GM21360 (cell line): ENCODE measurements around the gene ATP5PO.

Source experiments
- ATAC-seq: cut with Tn5 transposase; IDR thresholded peaks from one replicate; pipeline ENCODE4 v1.9.1; 2021; ENCODE audit warnings: mild to moderate bottlenecking, moderate library complexity; ENCODE audit not compliant: unreplicated experiment

The ATP5PO gene

GRCh38 chr21:33915368-33916199 is at the start of gene ATP5PO:
ATP5PO (minus strand) TSS chr21:33915804; CDS start chr21:33915763, 41 bp downstream.
- peak; percentile 97 for ATAC-seq

- ATAC-seq: no peak
These were observed 49.2 kb upstream of the ATP5PO start for GRCh38 chr21:33964706-33965325.

- ATAC-seq: no peak
These were observed 48.4 kb upstream of the ATP5PO start for GRCh38 chr21:33963848-33964555.

GRCh38 chr21:33962290-33962689 is 46.7 kb upstream of the ATP5PO start:
- no peak for ATAC-seq

- ATAC-seq: no peak
These were observed 45.5 kb upstream of the ATP5PO start for GRCh38 chr21:33961061-33961460.

DNA sequence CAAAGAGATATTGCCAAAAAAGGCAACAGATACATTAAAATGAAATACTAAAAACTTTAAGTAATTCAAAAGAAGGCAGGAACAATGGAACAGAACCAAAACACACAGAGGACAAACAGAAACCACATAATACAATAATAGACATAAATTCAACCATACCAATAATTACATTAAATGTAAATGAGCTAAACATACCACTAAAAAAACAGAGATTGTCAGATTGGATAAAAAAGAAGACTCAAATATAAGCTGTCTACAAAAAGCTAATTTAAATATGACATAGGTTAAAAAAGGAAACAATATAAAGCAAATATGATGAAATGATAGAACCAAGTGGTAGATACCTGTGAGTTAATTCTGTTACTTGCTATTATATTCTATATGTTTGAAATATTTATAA is 44.1 kb upstream of the ATP5PO start:
- ATAC-seq: no peak

- no peak for ATAC-seq
These were observed 38.8 kb upstream of the ATP5PO start for GRCh38 chr21:33954395-33954794.

- no peak for ATAC-seq
These were observed 35.9 kb upstream of the ATP5PO start for GRCh38 chr21:33951276-33952178.

- no peak for ATAC-seq
These were observed 35.0 kb upstream of the ATP5PO start for GRCh38 chr21:33950431-33951079.

GRCh38 chr21:33949516-33950430 is 34.2 kb upstream of the ATP5PO start:
- ATAC-seq: no peak

- no peak for ATAC-seq
These were observed 33.4 kb upstream of the ATP5PO start for GRCh38 chr21:33948951-33949444.

GRCh38 chr21:33948096-33948950 is 32.7 kb upstream of the ATP5PO start:
- peak; percentile 22 for ATAC-seq

DNA sequence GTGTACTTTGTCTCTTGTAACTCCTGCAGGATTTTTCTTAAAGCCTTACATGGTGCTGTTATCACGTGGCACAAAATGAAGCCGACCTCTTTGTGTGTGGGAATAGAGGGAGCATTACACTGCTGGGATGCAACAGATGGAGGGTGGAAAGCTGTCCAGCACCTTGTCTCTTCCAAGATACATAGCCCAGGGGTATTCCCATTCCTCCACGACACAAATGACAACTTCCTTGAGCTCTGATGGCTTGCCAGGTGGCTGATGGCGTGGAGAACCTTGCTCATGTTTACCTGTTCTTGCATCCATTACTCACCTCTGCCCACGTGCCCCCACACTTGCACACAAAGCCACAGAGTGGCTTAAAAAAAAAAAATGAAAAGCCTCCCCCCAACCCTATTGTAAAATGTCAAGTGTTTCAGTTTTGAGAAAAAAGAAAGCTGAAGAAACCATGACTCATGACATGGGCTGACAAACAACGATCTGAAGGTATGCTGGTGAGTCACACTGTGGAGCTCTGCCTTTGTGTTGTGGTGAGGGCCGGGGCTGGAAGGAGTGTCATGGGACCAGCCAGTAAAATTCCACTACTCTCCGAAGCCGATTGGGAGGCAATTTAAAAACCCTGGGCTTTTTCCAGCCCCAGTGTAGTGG is 32.0 kb upstream of the ATP5PO start:
- ATAC-seq: peak; percentile 54

GRCh38 chr21:33945652-33946270 is 30.2 kb upstream of the ATP5PO start:
- ATAC-seq: no peak

GRCh38 chr21:33944185-33944763 is 28.7 kb upstream of the ATP5PO start:
- no peak for ATAC-seq

DNA sequence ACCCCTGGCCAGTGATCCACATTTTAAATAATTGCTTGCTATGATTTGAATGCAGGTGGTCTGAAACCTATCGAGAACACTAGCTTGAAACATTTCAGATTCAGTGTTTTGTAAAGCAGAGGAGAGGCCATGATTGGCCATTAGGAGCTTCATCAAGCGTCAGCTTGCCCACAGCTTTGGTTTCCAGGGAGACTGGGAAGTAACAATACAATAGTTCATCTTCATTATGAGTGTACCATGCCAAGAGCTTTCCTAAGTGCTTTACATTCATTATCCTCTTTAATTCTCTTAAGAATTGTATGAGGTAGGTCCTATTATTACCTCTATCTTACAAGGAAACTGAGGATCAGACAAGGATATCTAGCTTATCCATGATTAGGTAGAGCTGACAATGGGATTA is 27.7 kb upstream of the ATP5PO start:
- no peak for ATAC-seq

- no peak for ATAC-seq
These were observed 26.8 kb upstream of the ATP5PO start for GRCh38 chr21:33942426-33942825.
